OCI-LY1 (cell line): ENCODE measurements around the gene NODAL.

Source experiments
- CTCF ChIP-seq: fragments of 200-600 bp; sonication (generic), shearing (Covaris generic); IDR thresholded peaks from 2 replicates; pipeline ENCODE4 v1.5.1; 2017; ENCODE audit warnings: mild to moderate bottlenecking, antibody characterized with exemption, low read length, moderate library complexity, mixed read lengths
- EZH2 ChIP-seq: fragments of 200-600 bp; sonication (generic), shearing (Covaris generic); IDR thresholded peaks from 2 replicates; pipeline ENCODE4 v1.8.0; 2017; ENCODE audit warnings: borderline replicate concordance, mixed run types, mild to moderate bottlenecking, antibody characterized with exemption, low read length, moderate library complexity, mixed read lengths

- TF ChIP-seq CTCF (no peak), EZH2 (no peak)
Observed at GRCh38 chr10:70462349-70462984, 21.0 kb upstream of the NODAL start.
